Measurements from ENCODE around the gene CST9L.

DNA sequence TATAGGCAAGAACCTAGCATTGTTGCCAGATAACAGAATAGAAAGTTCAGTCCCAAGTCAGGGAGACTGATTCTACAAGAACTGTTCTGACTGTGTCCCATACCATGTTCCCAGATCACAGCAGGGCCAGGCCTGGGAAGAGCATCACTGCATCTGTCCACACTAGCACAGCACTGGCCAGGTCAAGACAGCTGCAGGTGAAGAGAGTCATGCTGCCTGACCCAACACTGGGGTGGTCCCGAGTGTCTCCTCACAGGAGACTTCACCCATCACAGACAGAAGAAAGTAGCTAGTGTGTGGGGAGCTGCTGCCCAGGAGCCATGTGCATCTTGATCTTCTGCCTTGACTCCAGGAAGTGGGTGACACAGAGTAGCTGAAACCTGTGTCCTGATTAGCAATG lies 1.3 kb upstream of the CST9L start:
- TF ChIP-seq POLR2A (IDR thresholded peaks at IDR 0.05) (no peak), POLR2AphosphoS5 (IDR thresholded peaks at IDR 0.05) (no peak)
